GM12878 (cell line): Measurements from ENCODE around the gene PDGFD. TPM values are rescaled to one million over a fixed set of nuclear protein-coding genes. Genes with fewer than 3 reads are reported as not detected.

Source experiments
- ATAC-seq: fragments of 200-7000 bp; cut with Tn5 transposase; 3 replicates; pipeline ENCODE4 v1.9.1; 2020; ENCODE audit warnings: mild to moderate bottlenecking, moderate library complexity
- BruUV-seq: library from RNA; stranded (reverse); fragments of 400-500 nt; replicated peaks from 2 replicates; lab custom pipeline; 2021; lab: Mats Ljungman, UMichigan
- CTCF ChIA-PET: fragments of 300-600 bp; sonication (Branson Sonifier 250); formaldehyde crosslinking; extraction: SDS; loops from one replicate; lab custom pipeline; 2021; ENCODE audit warnings: inconsistent platforms; lab: Yijun Ruan, JAX
- POLR2A ChIA-PET: fragments of 350-600 bp; formaldehyde crosslinking; extraction: SDS; loops from one replicate; lab custom pipeline; 2021; ENCODE audit warnings: inconsistent platforms; lab: Charles Lee
- RAD21 ChIA-PET: fragments of 300-600 bp; sonication (Branson Sonifier 250); formaldehyde crosslinking; loops from one replicate; lab custom pipeline; 2023; ENCODE audit warnings: antibody characterized with exemption; ENCODE audit not compliant: unreplicated experiment; lab: Charles Lee
- SMC1A ChIA-PET: fragments of 300-600 bp; sonication (Branson Sonifier 250); formaldehyde crosslinking; loops from one replicate; lab custom pipeline; 2023; ENCODE audit not compliant: unreplicated experiment, uncharacterized antibody; lab: Charles Lee
- DNase-seq: peaks from one replicate; pipeline ENCODE4 v3.0.0-alpha.2; 2011; ENCODE audit warnings: low read depth, low spot score
- FAIRE-seq: peaks from 3 replicates; lab custom pipeline; 2011; peaks lifted over from hg19 to GRCh38; lab: Jason Lieb, UNC
- H2AFZ ChIP-seq: 2 replicates; pipeline ENCODE4 v1.6.0; 2011; ENCODE audit warnings: low read depth, low read length, control low read depth; ENCODE audit not compliant: control insufficient read depth
- H3K27ac ChIP-seq: 2 replicates; pipeline ENCODE4 v1.5.1; 2011; ENCODE audit warnings: control low read depth; ENCODE audit not compliant: control insufficient read depth, insufficient read depth
- H3K27me3 ChIP-seq, 2 experiments: replicated peaks in 1 of 2; 2 replicates each; pipeline versions ENCODE4 v1.6.0 to v1.6.1; 2011; ENCODE audit warnings: low read length in 1 of 2; ENCODE audit not compliant: control insufficient read depth in 2 of 2, insufficient read depth in 2 of 2
- H3K36me3 ChIP-seq, 2 experiments: 2 replicates each; pipeline ENCODE4 v1.5.1; 2011; ENCODE audit warnings: low read length in 1 of 2; ENCODE audit not compliant: control insufficient read depth in 2 of 2, insufficient read depth in 2 of 2
- H3K4me1 ChIP-seq: 2 replicates; pipeline ENCODE4 v1.6.1; 2011; ENCODE audit warnings: mild to moderate bottlenecking, low read length, moderate library complexity, mixed read lengths; ENCODE audit not compliant: control insufficient read depth, insufficient read depth
- H3K4me2 ChIP-seq: 2 replicates; pipeline ENCODE4 v1.6.0; 2011; ENCODE audit warnings: control low read depth; ENCODE audit not compliant: control insufficient read depth, insufficient read depth
- H3K4me3 ChIP-seq: fragments of 200-600 bp; sonication (generic); 2 replicates; pipeline ENCODE4 v1.5.1; 2016
- H3K79me2 ChIP-seq: 2 replicates; pipeline ENCODE4 v1.6.0; 2011; ENCODE audit warnings: low read length; ENCODE audit not compliant: control insufficient read depth, insufficient read depth
- H3K9ac ChIP-seq: 2 replicates; pipeline ENCODE4 v1.8.0; 2011; ENCODE audit warnings: low read length, control low read depth, mixed read lengths; ENCODE audit not compliant: control insufficient read depth, insufficient read depth
- H3K9me3 ChIP-seq: replicated peaks from 3 replicates; pipeline ENCODE4 v1.5.1; 2011; ENCODE audit warnings: mild to moderate bottlenecking, low read length; ENCODE audit not compliant: control insufficient read depth, insufficient read depth
- H4K20me1 ChIP-seq: 2 replicates; pipeline ENCODE4 v1.6.0; 2011; ENCODE audit not compliant: control insufficient read depth, insufficient read depth
- BHLHE40 ChIP-seq, 2 experiments: fragments of 450-650 bp in 1 of 2; IDR thresholded peaks; 2 replicates each; pipeline ENCODE4 v1.6.1; 2011 to 2017; ENCODE audit warnings: low read depth in 2 of 2, borderline replicate concordance in 1 of 2, improper control_type of control experiment in 1 of 2, low read length in 1 of 2, mild to moderate bottlenecking in 1 of 2
- BRCA1 ChIP-seq: IDR thresholded peaks from 2 replicates; pipeline ENCODE4 v1.6.1; 2011; ENCODE audit warnings: low read depth, low read length, improper control_type of control experiment
- GATAD2B ChIP-seq: fragments of 450-650 bp; conservative IDR thresholded peaks from 2 replicates; pipeline ENCODE4 v1.6.1; 2017; ENCODE audit warnings: low read depth, mild to moderate bottlenecking, moderate library complexity
- HDAC6 ChIP-seq: fragments of 200-600 bp; sonication (generic); IDR thresholded peaks from one replicate; pipeline ENCODE4 v1.8.0; 2017; ENCODE audit warnings: antibody characterized with exemption; ENCODE audit not compliant: unreplicated experiment
- JUND ChIP-seq: IDR thresholded peaks from 2 replicates; pipeline ENCODE4 v1.6.1; 2012; ENCODE audit warnings: low read depth, mild to moderate bottlenecking, low read length, improper control_type of control experiment, moderate library complexity
- NR2F1 ChIP-seq: fragments of 450-650 bp; conservative IDR thresholded peaks from 2 replicates; pipeline ENCODE4 v1.6.1; 2017; ENCODE audit warnings: mild to moderate bottlenecking
- PKNOX1 ChIP-seq: fragments of 450-650 bp; IDR thresholded peaks from 2 replicates; pipeline ENCODE4 v1.6.1; 2016; ENCODE audit warnings: mild to moderate bottlenecking
- SMAD1 ChIP-seq: fragments of 450-650 bp; IDR thresholded peaks from 2 replicates; pipeline ENCODE4 v1.6.1; 2018; ENCODE audit warnings: mild to moderate bottlenecking, low read depth; ENCODE audit not compliant: partially characterized antibody
- WRNIP1 ChIP-seq: IDR thresholded peaks from 2 replicates; pipeline ENCODE4 v1.6.1; 2011; ENCODE audit warnings: low read depth, low read length, improper control_type of control experiment, borderline replicate concordance
- ZBTB40 ChIP-seq: fragments of 450-650 bp; IDR thresholded peaks from 2 replicates; pipeline ENCODE4 v1.6.1; 2016; ENCODE audit warnings: mild to moderate bottlenecking, moderate library complexity, borderline replicate concordance
- ZNF384 ChIP-seq: IDR thresholded peaks from 2 replicates; pipeline ENCODE4 v1.6.1; 2012; ENCODE audit warnings: low read depth, mild to moderate bottlenecking, low read length, improper control_type of control experiment, borderline replicate concordance
- whole genome bisulfite sequencing: methylation state at CpG from one replicate; pipeline ENCODE4 v1.1.6; 2016; ENCODE audit warnings: low lambda C conversion rate; ENCODE audit not compliant: insufficient replicate concordance, insufficient coverage; ENCODE audit errors: missing lambda C conversion rate; 5-methylcytosine and 5-hydroxymethylcytosine counted together
- in situ Hi-C: fragments of 300-500 bp; cut with MboI; formaldehyde crosslinking; loops from 9 replicates; pipeline ENCODE4 v1.14.3; 2018; ENCODE audit warnings: mixed read lengths
- intact Hi-C: fragments of 100-400 bp; cut with micrococcal nuclease; formaldehyde crosslinking; loops from one replicate; pipeline ENCODE4 v1.14.2; 2022; ENCODE audit not compliant: unreplicated experiment
- polyA plus RNA-seq, 11 experiments: library from polyadenylated mRNA; depleted of rRNA in 4 of 11; unstranded in 6 of 11; stranded (reverse) in 5 of 11; fragments of >200 nt; fragmentation: Nextera tagmentation in 4 of 11; fragmentation: Illumina TruSeq in 1 of 11; extraction: Ambion mirVana in 4 of 11; extraction: Trizol in 1 of 11; gene quantifications; 1 replicate in 1 of 11; 2 replicates in 10 of 11; pipeline versions ENCODE4 v1.2.1 to v1.2.3, GENCODE V29; 2011 to 2016; ENCODE audit warnings: inconsistent platforms in 2 of 11, missing spikeins in 2 of 11, low read depth in 1 of 11
- total RNA-seq, 4 experiments: library from RNA; depleted of rRNA in 3 of 4; stranded (reverse); fragments of >200 nt in 3 of 4; fragmentation: Illumina TruSeq in 1 of 4; extraction: Trizol in 1 of 4; gene quantifications; 2 replicates each; pipeline versions ENCODE4 v1.2.1 to v1.2.3, GENCODE V29; 2013 to 2021
- TF ChIP-seq, protein P1 (sequence below): fragments of 150-350 bp; IDR thresholded peaks from 2 replicates; pipeline ENCODE4 v1.6.1; 2016; ENCODE audit warnings: low read depth, low read length
- TF ChIP-seq, protein P2 (sequence below): fragments of 450-650 bp; IDR thresholded peaks from 2 replicates; pipeline ENCODE4 v1.6.1; 2017; ENCODE audit warnings: mild to moderate bottlenecking, low read depth, inconsistent platforms; ENCODE audit not compliant: poor library complexity, severe bottlenecking

PDGFD gene
- total and polyA plus RNA-seq, 10 of the 15 experiments (the other 5 are each of a cell fraction or from before 2014, with no cell fraction given), result 0.05 to 0.13 TPM; not detected in 8

DNA sequence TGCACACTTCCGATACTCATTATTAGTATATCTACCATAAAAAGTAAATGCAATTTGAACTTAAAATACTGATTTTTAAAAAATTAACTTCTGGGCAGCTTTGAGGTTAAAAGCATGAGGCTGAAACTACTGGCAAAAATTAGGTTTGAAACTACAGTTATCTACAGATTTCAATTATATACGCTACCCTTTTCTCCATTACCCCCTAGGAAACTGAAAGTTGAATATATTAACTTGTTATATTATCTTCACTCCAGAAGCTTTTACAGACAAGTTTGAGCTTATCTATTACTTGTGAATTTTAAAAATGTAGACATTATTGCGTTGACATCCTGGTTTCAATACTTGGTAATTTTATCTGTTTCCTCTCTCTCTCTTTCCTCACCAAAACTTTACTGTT is 224.3 kb downstream of the PDGFD start:
- no peaks in the 10 kb centered on the region for H4K20me1 ChIP-seq
- no peaks in the 10 kb centered on the region for H3K27me3 ChIP-seq
- H3K27ac ChIP-seq, result no peak overlapping the region
- in situ Hi-C loops (no loop called here), intact Hi-C loops (no loop called here)
- no peak for FAIRE-seq
- WGBS, result 72% methylated on average over 3 of the region's 3 CpGs
- no peaks in the 10 kb centered on the region for H3K36me3 ChIP-seq
- no peak overlapping the region for H3K4me2 ChIP-seq
- no peak for DNase-seq
- no peak overlapping the region for H3K4me3 ChIP-seq
- H3K4me1 ChIP-seq, result no peaks in the 10 kb centered on the region
- no peaks in the 10 kb centered on the region for H3K9me3 ChIP-seq
- no TSS peak for BruUV-seq
- no peak for ATAC-seq
- ChIA-PET POLR2A (no interaction called here), CTCF (interaction anchor here (1.7 to 2.8 kb wide), 3 partner anchors 13 to 19 kb away, joined by 4 to 11 read pairs (median 4); no protein-coding TSS in a partner anchor), RAD21 (interaction anchor here (1.1 to 2.2 kb wide), 2 partner anchors 9 kb away, joined by 4 to 6 read pairs; no protein-coding TSS in a partner anchor), SMC1A (interaction anchor here (0.6 to 1.8 kb wide), 10 partner anchors 8 to 78 kb away, joined by 3 to 8 read pairs (median 3); no protein-coding TSS in a partner anchor)
- no peak overlapping the region for H3K9ac ChIP-seq
- no peak overlapping the region for H2AFZ ChIP-seq
- H3K79me2 ChIP-seq, result no peaks in the 10 kb centered on the region
- no peak for TF ChIP-seq ZBTB40
- TF ChIP-seq ZNF384, result no peak
- no peak for TF ChIP-seq JUND
- no peak for TF ChIP-seq BHLHE40 (IDR thresholded peaks at IDR 0.05; ENCODE audit: borderline replicate concordance in 1 of 2, low read depth in 2 of 2, low read length in 1 of 2)
- TF ChIP-seq, protein P1, sequence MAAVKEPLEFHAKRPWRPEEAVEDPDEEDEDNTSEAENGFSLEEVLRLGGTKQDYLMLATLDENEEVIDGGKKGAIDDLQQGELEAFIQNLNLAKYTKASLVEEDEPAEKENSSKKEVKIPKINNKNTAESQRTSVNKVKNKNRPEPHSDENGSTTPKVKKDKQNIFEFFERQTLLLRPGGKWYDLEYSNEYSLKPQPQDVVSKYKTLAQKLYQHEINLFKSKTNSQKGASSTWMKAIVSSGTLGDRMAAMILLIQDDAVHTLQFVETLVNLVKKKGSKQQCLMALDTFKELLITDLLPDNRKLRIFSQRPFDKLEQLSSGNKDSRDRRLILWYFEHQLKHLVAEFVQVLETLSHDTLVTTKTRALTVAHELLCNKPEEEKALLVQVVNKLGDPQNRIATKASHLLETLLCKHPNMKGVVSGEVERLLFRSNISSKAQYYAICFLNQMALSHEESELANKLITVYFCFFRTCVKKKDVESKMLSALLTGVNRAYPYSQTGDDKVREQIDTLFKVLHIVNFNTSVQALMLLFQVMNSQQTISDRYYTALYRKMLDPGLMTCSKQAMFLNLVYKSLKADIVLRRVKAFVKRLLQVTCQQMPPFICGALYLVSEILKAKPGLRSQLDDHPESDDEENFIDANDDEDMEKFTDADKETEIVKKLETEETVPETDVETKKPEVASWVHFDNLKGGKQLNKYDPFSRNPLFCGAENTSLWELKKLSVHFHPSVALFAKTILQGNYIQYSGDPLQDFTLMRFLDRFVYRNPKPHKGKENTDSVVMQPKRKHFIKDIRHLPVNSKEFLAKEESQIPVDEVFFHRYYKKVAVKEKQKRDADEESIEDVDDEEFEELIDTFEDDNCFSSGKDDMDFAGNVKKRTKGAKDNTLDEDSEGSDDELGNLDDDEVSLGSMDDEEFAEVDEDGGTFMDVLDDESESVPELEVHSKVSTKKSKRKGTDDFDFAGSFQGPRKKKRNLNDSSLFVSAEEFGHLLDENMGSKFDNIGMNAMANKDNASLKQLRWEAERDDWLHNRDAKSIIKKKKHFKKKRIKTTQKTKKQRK, result no peak
- no peak for TF ChIP-seq GATAD2B
- TF ChIP-seq, protein P2, sequence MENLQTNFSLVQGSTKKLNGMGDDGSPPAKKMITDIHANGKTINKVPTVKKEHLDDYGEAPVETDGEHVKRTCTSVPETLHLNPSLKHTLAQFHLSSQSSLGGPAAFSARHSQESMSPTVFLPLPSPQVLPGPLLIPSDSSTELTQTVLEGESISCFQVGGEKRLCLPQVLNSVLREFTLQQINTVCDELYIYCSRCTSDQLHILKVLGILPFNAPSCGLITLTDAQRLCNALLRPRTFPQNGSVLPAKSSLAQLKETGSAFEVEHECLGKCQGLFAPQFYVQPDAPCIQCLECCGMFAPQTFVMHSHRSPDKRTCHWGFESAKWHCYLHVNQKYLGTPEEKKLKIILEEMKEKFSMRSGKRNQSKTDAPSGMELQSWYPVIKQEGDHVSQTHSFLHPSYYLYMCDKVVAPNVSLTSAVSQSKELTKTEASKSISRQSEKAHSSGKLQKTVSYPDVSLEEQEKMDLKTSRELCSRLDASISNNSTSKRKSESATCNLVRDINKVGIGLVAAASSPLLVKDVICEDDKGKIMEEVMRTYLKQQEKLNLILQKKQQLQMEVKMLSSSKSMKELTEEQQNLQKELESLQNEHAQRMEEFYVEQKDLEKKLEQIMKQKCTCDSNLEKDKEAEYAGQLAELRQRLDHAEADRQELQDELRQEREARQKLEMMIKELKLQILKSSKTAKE, result no peak
- TF ChIP-seq HDAC6, result no peak
- TF ChIP-seq SMAD1, result no peak
- TF ChIP-seq NR2F1, result no peak
- TF ChIP-seq PKNOX1, result no peak
- TF ChIP-seq BRCA1, result no peak
- TF ChIP-seq WRNIP1, result no peak
